ENCODE data around the gene MYOF.
"Not testable (repeated sequence)": the region's sequence is repeated elsewhere in the genome, so short reads cannot be mapped to it uniquely, and the experiment has no call there.

Gene MYOF

GRCh38 chr10:93476756-93477155 is 5.4 kb downstream of the MYOF start:
- no peak for DNase-seq (ENCODE audit: low read depth)

- DNase-seq (ENCODE audit: low read depth), result no peak
Measured at GRCh38 chr10:93475871-93476270, 6.3 kb downstream of the MYOF start.

GRCh38 chr10:93475227-93475626 is 6.9 kb downstream of the MYOF start:
- no peak for DNase-seq (ENCODE audit: low read depth)

GRCh38 chr10:93473804-93474472 is 8.2 kb downstream of the MYOF start:
- DNase-seq (ENCODE audit: low read depth), result no peak

GRCh38 chr10:93473161-93473560 is 9.0 kb downstream of the MYOF start:
- no peak for DNase-seq (ENCODE audit: low read depth)

GRCh38 chr10:93471110-93471651 is 11.0 kb downstream of the MYOF start:
- DNase-seq (ENCODE audit: low read depth), result no peak

GRCh38 chr10:93469454-93469853 is 12.7 kb downstream of the MYOF start:
- DNase-seq (ENCODE audit: low read depth), result no peak

GRCh38 chr10:93468461-93469213 is 13.5 kb downstream of the MYOF start:
- DNase-seq (ENCODE audit: low read depth), result no peak

GRCh38 chr10:93467635-93468034 is 14.5 kb downstream of the MYOF start:
- not testable (repeated sequence) for DNase-seq (ENCODE audit: low read depth)

- DNase-seq (ENCODE audit: low read depth), result no peak
Measured at GRCh38 chr10:93465806-93466675, 16.1 kb downstream of the MYOF start.

GRCh38 chr10:93464776-93465388 is 17.3 kb downstream of the MYOF start:
- no peak for DNase-seq (ENCODE audit: low read depth)

- DNase-seq (ENCODE audit: low read depth), result no peak
Measured at GRCh38 chr10:93463723-93464476, 18.2 kb downstream of the MYOF start.

- no peak for DNase-seq (ENCODE audit: low read depth)
Measured at GRCh38 chr10:93462881-93463280, 19.3 kb downstream of the MYOF start.

- DNase-seq (ENCODE audit: low read depth), result no peak
Measured at GRCh38 chr10:93462371-93462770, 19.8 kb downstream of the MYOF start.

GRCh38 chr10:93461807-93462178 is 20.3 kb downstream of the MYOF start:
- no peak for DNase-seq (ENCODE audit: low read depth)

- no peak for DNase-seq (ENCODE audit: low read depth)
Measured at GRCh38 chr10:93461109-93461806, 20.9 kb downstream of the MYOF start.

GRCh38 chr10:93459466-93459865 is 22.7 kb downstream of the MYOF start:
- no peak for DNase-seq (ENCODE audit: low read depth)

GRCh38 chr10:93458821-93459257 is 23.3 kb downstream of the MYOF start:
- no peak for DNase-seq (ENCODE audit: low read depth)

GRCh38 chr10:93457511-93457910 is 24.6 kb downstream of the MYOF start:
- no peak for DNase-seq (ENCODE audit: low read depth)

GRCh38 chr10:93456480-93456879 is 25.7 kb downstream of the MYOF start:
- no peak for DNase-seq (ENCODE audit: low read depth)

GRCh38 chr10:93454736-93455135 is 27.4 kb downstream of the MYOF start:
- DNase-seq (ENCODE audit: low read depth), result no peak

Data from stimulated activated CD8-positive, alpha-beta memory T cell treated with anti-CD3 and anti-CD28 coated beads, Interleukin-12 subunit alpha, Interleukin-12 subunit beta, amount 100 ng/mL, for 4 hours (primary cell).